ACC112 (cell line): ENCODE measurements around the gene DAB2IP.

Source experiments
- H2AFZ ChIP-seq: fragments of 200-600 bp; sonication (generic); one replicate; pipeline ENCODE4 v1.6.0; 2017; ENCODE audit warnings: antibody characterized with exemption, low read length; ENCODE audit not compliant: unreplicated experiment
- H3K27ac ChIP-seq: fragments of 200-600 bp; sonication (generic); 2 replicates; pipeline ENCODE4 v1.5.1; 2014; ENCODE audit warnings: low read depth, mild to moderate bottlenecking, antibody characterized with exemption, low read length, moderate library complexity
- H3K27me3 ChIP-seq: fragments of 200-600 bp; sonication (generic); 2 replicates; pipeline ENCODE4 v1.6.1; 2014; ENCODE audit warnings: mild to moderate bottlenecking, antibody characterized with exemption, low read length, moderate library complexity, mixed read lengths; ENCODE audit not compliant: insufficient read depth
- H3K36me3 ChIP-seq: fragments of 200-600 bp; sonication (generic); 2 replicates; pipeline ENCODE4 v1.6.1; 2016; ENCODE audit warnings: mild to moderate bottlenecking, antibody characterized with exemption, low read length, moderate library complexity, mixed read lengths; ENCODE audit not compliant: insufficient read depth
- H3K4me1 ChIP-seq: fragments of 200-600 bp; sonication (generic); one replicate; pipeline ENCODE4 v1.6.1; 2016; ENCODE audit warnings: low read length, mixed read lengths; ENCODE audit not compliant: insufficient read depth, unreplicated experiment, control insufficient read depth
- H3K4me3 ChIP-seq: fragments of 200-600 bp; sonication (generic); 2 replicates; pipeline ENCODE4 v1.5.1; 2014; ENCODE audit warnings: mild to moderate bottlenecking, low read depth, low read length
- H3K79me2 ChIP-seq: fragments of 200-600 bp; sonication (generic); one replicate; pipeline ENCODE4 v1.6.0; 2016; ENCODE audit warnings: low read length; ENCODE audit not compliant: control insufficient read depth, unreplicated experiment, insufficient read depth

DAB2IP gene

DNA sequence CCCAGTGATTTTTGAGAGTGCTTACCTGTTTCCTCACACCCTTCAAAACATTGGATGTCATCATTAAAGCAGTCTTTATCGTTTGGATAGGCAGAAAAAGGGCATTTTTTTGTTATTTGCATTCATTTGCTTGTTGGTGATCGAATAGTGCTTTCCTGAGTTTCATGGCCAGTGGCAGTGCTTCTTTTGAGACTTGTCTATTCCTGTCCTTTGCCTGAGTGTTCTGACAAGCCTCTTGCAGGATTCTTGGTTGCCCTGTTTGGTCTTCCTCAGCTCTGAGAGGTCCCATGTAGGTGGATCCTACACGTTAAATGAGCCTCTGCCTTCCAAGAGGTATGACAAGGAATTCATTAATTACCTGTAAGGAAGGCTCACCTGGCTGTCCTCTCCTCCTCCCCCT is 52.8 kb downstream of the DAB2IP start:
- Histone ChIP-seq H3K27ac (no peak overlapping the region), H3K27me3 (no peaks in the 10 kb centered on the region), H3K79me2 (no peaks in the 10 kb centered on the region), H2AFZ (no peak overlapping the region), H3K4me3 (no peak overlapping the region), H3K36me3 (no peaks in the 10 kb centered on the region), H3K4me1 (no peaks in the 10 kb centered on the region)

DNA sequence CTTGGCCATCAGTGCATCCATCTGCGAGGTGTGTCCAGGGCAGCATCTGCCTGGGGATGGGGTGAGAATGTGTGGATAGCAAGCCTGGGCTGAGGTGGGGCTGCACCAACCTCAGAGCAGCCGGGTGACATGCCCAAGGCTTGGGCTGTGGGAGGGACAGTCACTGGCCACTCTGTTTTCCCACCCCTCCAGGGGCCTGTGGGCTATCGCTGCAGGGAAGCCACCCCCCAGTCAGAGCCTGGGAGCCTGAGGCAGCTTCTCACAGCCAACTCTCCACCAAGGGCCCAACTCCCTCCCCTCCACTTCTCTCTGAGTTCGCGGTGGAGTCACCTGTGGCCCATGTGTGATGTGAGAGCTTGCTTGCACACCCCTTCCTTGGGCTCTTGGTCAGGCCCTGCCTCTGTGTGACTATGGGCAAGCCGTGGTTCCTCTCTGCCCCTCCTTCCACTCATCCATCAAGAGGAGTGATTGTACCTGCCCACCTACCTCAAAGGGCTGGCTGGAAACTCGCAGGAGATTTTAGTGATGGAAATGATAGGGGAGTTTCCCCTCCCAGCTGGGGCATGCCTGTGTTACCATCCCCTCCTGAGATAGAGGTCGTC is 54.8 kb downstream of the DAB2IP start:
- Histone ChIP-seq H3K4me1 (no peaks in the 10 kb centered on the region), H3K36me3 (no peaks in the 10 kb centered on the region), H3K79me2 (no peaks in the 10 kb centered on the region), H3K4me3 (no peak overlapping the region), H2AFZ (no peak overlapping the region), H3K27ac (no peak overlapping the region), H3K27me3 (no peaks in the 10 kb centered on the region)

DNA sequence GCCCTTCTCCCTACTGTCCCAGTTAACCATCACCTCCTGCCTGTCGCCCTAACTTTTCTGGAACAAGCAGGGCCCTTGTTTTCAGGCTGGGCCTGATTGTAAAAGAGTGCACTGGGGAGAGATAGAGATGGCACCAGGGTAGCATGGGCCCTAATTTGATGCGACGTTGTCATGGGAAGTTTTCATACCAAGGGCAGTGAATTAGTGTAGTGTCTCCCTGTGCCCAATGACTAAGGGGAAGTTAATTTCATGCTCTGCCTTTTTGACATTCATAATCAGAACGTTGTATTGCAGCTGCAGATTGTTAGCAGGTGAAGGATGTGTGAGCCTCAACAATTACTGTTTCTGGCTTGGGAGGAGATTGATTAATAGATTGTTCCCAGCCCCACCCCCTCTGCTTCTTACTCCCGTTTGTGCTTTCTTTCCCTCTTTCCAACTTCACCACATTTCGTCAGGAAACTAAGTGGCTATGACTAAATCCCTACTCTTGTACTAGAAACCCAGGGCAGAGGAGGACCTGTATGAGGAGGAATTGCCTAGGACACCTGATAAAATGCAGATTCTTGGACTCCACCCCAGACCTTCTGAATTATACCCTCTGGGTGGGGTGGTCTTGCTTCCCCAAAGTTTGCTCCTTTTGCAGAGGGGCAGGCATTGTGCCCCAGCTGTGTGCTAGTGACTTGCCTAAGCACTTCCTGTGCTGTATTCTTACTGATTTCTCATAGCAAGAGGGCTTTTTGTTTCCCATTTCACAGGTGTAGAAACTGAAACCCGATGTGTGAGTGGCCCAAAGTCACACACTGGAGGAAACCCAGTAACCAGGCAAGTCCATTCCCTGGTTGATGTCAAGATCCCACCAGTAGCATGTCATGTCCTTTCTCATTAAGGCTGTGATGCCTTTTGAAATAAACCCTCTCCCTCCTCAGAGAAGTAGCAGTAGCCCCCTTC is 56.3 kb downstream of the DAB2IP start:
- Histone ChIP-seq H3K4me1 (no peaks in the 10 kb centered on the region), H3K27ac (no peak overlapping the region), H3K36me3 (no peaks in the 10 kb centered on the region), H3K27me3 (no peaks in the 10 kb centered on the region), H3K79me2 (no peaks in the 10 kb centered on the region), H3K4me3 (no peak overlapping the region), H2AFZ (no peak overlapping the region)

DNA sequence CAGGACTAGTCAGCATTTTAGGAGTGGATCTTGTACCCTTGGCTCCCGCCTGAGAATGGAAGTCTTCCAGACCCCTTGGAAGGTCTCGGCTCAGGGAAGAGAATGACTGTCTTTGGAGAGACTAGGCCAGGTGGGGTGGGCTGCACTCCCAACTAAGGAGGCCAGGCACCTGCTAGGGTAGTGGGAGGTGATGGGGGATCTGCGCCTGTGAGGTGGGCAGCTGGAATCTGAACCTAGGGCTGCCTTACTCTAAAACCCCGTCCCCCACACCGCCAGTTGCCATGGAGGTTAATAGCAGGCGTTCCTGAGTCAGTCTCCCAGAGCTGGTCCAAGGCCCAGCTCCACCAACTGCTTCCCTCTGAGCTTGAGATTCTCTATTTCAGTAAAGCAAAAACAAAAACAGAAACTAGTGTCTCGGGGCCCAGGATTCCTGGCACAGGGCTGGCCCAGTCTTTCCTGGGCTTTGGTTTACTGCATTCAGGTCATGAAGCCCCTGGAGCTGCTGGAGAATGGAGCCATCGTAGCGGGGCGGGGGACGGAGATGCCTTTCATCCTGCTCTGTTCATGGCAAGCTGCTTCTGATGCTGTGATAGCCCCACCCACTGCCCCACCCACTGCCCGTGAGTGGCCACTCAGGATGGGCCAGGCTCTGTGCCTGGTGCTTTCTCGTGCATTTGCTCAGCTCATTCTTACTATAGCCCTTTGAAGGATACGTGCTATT is 57.5 kb downstream of the DAB2IP start:
- Histone ChIP-seq H3K27ac (no peak overlapping the region), H3K4me3 (no peak overlapping the region), H3K79me2 (no peaks in the 10 kb centered on the region), H3K4me1 (no peaks in the 10 kb centered on the region), H3K36me3 (no peaks in the 10 kb centered on the region), H3K27me3 (no peaks in the 10 kb centered on the region), H2AFZ (no peak overlapping the region)

DNA sequence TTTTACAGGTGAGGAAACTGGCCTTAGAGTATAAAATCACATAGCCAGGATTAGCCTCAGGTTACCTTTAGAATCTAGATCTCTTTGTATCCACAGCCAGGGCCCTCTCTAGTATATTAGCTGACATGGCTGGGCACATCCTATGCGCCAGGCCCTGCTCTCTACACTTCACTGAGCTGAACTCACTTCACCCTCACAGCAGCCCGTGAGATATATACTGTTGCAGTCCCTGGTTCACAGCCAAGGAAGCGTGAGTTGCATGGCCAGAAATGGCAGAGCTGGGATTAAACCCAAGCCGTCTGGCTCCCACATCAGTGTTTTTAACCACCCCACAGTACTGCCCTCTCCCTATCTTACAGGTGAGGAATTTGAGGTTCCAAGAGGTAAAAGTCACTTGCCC is 58.4 kb downstream of the DAB2IP start:
- Histone ChIP-seq H3K27me3 (no peaks in the 10 kb centered on the region), H3K4me1 (no peaks in the 10 kb centered on the region), H3K79me2 (no peaks in the 10 kb centered on the region), H3K27ac (no peak overlapping the region), H3K36me3 (no peaks in the 10 kb centered on the region), H3K4me3 (no peak overlapping the region), H2AFZ (no peak overlapping the region)

DNA sequence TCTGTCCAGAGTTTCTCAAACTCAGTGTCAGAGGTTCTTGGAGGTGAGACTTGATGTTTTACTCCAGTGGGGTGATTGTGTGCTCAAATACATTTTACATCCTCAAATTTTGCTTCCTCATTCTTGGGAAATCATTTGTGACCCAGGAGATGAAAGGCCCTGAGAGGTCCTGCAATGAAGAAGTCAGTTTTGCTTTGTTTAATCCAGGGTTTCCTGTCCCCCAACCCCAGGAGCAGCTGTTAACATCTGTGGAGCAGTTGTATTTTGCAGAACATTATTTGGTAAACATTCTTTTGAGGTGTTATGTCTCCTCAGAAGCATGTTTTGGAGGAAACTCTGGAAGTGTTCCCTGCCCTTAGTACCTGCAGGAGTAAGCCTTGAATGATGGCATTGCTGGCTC is 59.8 kb downstream of the DAB2IP start:
- no peak overlapping the region for H3K4me3 ChIP-seq
- no peak overlapping the region for H3K27ac ChIP-seq
- no peaks in the 10 kb centered on the region for H3K79me2 ChIP-seq
- H2AFZ ChIP-seq = no peak overlapping the region
- no peaks in the 10 kb centered on the region for H3K4me1 ChIP-seq
- no peaks in the 10 kb centered on the region for H3K36me3 ChIP-seq
- no peaks in the 10 kb centered on the region for H3K27me3 ChIP-seq

DNA sequence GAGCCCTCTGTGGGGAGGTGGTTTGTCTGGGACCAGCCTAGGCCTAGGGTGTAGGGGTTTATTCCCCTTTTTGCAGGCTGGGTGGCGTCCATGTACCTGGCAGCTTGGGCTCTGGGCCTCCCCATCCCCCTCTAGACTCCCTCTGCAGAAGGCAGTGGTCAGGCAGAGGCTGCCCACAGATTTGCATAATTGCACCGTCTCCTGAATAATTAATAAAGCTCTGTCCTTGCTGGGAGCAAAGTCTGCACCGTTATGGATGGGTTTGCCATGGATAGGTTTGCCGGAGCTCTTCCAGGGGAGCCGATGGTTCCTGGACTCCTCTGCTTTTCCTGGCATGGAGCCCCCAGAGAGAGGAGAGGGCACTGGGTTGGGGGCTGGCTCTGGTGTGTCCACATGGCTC is 60.4 kb downstream of the DAB2IP start:
- Histone ChIP-seq H3K4me3 (no peak overlapping the region), H3K79me2 (no peaks in the 10 kb centered on the region), H3K27me3 (no peaks in the 10 kb centered on the region), H3K27ac (no peak overlapping the region), H3K36me3 (no peaks in the 10 kb centered on the region), H3K4me1 (no peaks in the 10 kb centered on the region), H2AFZ (no peak overlapping the region)

DNA sequence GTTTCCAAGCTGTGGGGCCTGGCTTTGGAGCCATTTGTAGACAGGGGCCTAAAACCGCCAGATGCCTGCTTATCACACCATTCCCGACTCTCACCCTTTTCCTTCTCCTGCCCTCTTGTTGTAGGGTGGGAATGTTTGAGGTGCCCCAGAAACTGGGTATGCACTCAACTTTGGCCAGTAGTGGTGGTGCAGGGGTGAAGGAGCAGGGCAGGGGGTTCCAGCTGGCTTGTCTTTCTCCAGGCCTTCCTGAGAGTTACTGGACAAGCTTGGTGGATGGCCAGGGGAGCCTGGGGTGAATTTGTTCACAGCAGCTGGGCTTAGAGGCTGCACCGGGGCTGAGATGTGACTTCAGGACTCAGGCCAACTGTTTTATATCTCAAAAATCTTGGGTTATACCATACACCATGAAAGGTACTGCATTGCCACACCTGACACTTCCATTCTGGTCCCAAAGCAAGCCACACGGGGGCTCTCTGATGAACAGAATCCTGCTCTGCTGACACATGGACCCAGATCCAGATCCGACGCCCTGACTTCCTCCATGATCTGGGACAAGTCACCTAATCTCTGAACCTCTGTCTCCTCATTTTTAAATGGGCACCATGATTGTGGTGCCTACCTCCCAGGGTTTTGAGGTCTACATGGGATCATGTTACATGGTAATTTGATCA is 62.1 kb downstream of the DAB2IP start:
- Histone ChIP-seq H3K27me3 (no peaks in the 10 kb centered on the region), H3K36me3 (no peaks in the 10 kb centered on the region), H2AFZ (no peak overlapping the region), H3K27ac (no peak overlapping the region), H3K79me2 (no peaks in the 10 kb centered on the region), H3K4me3 (no peak overlapping the region), H3K4me1 (no peaks in the 10 kb centered on the region)

DNA sequence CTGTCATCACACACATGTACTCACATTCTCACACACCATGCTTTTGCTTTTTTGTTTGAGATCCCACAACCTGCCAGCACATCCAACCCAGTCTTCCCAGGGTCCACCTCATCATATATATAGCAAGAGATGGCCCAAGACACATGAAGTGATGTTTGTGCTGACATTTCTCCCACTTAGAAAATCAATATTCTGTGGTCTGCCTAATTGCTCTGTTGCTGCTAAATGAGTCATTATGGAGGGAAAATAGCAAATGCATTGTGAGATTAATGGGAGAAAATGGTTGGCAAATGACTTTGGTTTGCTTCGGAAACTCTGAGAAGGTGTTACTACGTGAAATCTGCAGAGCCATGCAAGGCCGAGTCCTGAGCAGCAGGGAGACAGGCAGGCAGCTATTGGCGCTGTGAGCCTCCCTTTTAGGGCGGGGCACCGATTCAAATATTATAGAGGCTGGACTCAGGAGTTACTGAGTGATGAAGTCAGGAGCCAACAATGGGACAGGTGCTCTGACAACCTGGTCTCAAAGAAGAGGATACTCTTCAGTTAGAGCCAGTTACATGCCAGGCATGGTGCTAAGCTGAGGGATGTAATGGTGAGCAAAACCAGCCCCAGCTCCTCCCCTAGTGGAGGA is 62.8 kb downstream of the DAB2IP start:
- H3K27ac ChIP-seq = no peak overlapping the region
- no peak overlapping the region for H3K4me3 ChIP-seq
- no peak overlapping the region for H2AFZ ChIP-seq
- H3K4me1 ChIP-seq = no peaks in the 10 kb centered on the region
- no peaks in the 10 kb centered on the region for H3K79me2 ChIP-seq
- no peaks in the 10 kb centered on the region for H3K36me3 ChIP-seq
- no peaks in the 10 kb centered on the region for H3K27me3 ChIP-seq

DNA sequence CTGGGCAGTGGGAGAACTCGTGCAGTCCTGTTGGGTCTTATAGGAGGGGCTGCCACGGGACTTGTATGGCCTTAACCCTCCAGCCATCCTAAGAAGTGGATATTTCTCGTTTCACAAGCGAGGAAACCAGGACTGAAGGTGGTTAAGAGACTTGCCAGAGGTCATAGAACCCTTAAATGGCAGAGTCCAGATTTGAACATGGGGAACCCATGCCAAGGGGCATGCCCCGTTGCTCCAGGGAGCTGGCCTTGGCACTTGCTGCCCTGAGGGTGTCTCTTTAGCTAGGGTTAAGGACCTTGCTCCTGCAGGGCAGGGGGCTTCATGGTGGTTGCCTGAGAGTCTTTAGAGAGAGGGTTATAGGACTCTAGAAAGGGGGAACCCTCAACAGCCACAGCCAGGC is 63.4 kb downstream of the DAB2IP start:
- Histone ChIP-seq H3K36me3 (no peaks in the 10 kb centered on the region), H2AFZ (no peak overlapping the region), H3K4me3 (no peak overlapping the region), H3K27ac (no peak overlapping the region), H3K79me2 (no peaks in the 10 kb centered on the region), H3K4me1 (no peaks in the 10 kb centered on the region), H3K27me3 (no peaks in the 10 kb centered on the region)
